HG03342 (cell line): Measurements from ENCODE around the gene SORCS2.

Source experiments
- ATAC-seq: cut with Tn5 transposase; IDR thresholded peaks from one replicate; pipeline ENCODE4 v1.9.1; 2021; ENCODE audit warnings: mild to moderate bottlenecking, moderate library complexity; ENCODE audit not compliant: unreplicated experiment

Gene SORCS2

DNA sequence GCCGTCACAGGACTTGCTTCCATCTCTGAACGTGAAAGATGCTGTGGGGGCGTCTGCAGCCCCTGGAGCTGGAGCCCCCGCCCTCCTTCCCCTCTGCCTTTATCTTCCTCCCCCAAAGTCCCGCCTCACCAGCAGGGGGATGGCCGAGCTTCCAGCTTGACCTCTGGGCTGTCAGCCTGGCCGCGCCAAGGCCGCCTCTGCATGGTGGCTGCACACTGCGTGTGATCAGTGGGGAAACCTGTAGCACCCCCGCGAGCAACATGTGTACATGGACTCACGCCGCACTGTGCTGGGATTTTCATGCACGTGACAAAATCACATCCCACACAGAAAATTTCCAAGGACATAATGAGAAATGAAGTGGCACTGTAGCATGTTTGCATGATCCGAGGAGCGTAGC is 268.9 kb downstream of the SORCS2 start:
- ATAC-seq: no peak

DNA sequence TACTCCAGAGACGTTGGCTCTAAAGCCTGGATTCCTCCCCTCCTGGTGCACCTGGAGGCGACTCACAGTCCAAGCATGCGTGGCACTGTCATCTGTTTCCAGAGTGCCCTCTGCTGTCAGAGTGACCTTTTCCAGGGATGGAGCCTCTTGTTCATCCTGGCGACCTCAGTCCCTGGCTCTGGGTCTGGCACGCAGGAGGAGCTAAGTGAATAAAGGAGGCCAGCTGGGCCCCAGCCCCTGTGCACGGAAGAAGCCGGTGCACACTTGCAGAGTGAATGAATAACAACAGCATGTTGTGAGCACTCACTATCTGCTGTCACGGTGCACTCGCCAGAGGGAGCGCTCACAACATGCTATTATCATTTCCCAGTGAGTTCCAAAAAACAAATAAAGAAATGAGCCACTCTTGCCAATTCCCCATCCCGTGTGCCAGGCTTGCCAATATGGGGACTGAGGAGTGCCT is 270.2 kb downstream of the SORCS2 start:
- no peak for ATAC-seq

DNA sequence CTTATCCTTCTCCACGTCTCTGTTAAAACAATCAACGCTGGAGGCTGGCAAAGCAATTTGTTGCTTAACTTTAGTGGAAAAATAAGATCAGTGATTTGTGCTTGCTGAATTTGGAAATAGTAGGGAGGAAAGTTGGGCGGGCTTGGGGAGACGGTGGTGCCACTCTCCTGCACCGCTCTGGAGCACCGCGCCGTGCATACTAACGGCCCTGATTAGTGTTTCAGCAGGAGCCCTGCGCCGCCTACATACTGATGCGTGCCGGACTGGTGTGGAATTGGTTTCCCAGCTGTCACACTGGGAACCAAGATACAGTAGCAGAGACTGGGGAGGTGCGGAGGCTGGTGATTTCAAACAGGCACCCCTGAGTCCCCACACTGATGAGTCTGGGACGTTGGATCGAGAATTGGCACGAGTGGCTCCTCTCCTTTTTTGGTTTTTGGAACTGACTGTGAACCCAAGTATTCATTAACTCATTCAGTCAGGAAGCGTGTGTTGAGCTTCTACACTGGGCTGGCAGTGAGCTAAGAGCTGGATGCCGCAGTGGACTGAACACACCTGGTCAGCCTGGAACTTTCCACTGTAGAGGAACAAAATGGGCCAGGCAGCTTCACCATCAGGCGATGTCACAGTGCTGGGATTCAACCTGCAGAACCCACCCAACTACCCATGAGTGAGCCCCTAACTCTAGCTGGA is 271.4 kb downstream of the SORCS2 start:
- ATAC-seq: no peak

DNA sequence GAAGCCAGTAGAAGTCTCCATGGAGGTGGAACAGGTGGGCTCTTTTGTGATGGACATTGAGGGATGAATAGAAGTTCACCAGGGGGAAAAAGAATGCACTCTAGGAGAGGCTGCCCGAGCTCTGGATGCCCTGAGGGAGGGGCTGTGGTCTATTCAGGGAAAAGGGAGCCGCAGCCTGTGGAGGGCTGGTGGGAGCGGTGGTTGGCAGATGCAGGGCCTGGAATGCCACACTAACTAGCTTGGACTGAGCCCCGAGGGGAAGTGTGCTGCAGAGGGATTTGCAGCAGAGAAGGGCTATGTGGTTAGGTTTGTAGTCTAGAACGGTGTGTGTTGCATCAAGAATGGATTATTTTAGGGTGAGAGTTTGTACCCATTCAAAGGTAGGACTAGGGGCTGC is 271.9 kb downstream of the SORCS2 start:
- ATAC-seq: no peak

DNA sequence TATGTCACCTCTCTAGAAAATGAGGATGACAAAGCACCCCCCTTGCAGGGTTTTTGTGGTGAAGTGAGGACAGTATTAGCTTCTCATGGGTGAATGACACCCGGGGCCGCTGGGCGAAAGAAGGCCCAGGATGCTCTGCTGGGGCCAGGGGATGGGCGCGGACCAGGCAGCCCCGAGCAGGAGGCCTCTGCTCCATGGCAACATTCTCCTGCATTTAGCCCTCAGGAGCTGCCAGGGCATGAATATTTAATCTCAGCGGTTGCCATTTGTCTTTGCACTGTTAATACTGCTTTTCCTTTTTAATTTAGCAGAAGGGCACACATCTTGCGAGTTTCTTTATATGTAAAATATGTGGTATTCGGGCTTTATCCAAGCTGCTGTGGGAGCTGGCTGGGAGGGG is 272.7 kb downstream of the SORCS2 start:
- no peak for ATAC-seq

- no peak for ATAC-seq
Observed at GRCh38 chr4:7466215-7466614, 273.9 kb downstream of the SORCS2 start.

DNA sequence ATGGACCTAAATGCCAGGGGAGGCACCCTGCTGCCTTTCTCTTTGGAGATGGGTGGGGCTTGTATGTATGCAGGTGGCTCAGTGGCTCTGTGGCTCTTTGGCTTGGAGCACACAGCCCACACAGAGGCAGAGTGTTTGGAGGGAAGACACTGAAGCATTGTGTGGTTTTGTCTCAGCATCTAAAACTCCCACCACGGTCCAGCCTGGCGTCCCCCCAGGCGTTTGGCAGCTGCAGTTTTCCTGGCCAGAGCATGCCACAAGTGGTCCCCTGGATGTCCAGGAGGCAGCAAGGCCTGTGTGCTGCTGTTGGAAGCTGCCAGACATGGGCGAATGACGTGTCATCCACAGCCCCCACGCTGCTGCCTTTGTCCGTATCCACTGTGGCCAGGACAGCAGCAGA is 274.6 kb downstream of the SORCS2 start:
- ATAC-seq: no peak

DNA sequence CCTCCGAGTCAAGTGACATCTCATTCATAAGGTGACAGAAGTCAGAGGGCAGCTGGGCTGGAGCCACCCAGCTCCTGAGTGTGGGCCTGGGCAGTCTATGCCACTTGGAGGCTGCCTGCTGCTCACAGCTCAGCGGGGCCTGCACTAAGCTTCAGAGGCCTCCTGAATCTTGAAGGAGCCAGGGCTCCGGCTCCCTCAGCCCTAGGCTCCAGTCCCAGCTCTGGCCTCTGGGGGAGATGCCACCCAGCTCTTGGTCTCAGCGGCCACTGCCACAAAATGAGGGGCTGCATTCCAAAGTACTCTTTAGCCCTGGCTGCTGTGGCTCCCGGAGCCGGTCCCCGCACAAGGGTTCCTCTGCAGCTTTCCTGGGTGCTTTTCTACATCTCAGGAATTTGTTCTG is 275.1 kb downstream of the SORCS2 start:
- ATAC-seq: no peak

DNA sequence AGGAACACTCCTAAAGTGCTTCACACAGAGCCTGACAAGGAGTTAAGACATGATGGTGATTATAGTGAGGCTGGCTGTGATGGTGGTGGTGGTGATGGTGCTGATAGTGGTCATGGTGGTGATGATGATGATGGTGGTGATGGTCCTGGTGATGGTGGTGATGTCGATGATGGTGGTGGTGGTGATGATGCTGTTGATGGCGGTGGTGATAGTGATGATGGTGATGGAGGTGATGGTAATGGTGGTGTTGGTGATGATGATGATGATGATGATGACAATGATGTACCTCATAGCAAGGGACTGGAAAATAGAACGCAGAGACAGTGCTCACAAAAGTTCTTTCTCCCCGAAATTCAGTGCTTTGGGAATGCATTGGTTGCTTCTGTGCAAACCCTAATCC is 276.7 kb downstream of the SORCS2 start:
- ATAC-seq: no peak

DNA sequence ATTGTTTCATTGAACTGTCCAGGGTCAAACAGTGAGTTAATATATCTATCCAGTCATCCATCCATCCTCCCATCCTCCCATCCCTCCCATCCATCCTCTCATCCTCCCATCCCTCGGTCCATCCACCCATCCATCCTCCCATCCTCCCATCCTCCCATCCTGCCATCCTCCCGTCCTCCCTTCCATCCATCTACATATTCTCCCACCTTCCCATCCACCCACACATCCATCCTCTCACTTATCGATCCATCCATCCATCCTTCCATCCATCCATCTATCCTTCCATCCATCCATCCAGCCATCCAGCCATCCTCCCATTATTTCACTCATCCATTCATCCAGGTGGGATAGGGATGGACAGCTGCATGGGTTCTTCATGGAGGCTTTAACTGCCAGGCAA is 277.8 kb downstream of the SORCS2 start:
- ATAC-seq: no peak

DNA sequence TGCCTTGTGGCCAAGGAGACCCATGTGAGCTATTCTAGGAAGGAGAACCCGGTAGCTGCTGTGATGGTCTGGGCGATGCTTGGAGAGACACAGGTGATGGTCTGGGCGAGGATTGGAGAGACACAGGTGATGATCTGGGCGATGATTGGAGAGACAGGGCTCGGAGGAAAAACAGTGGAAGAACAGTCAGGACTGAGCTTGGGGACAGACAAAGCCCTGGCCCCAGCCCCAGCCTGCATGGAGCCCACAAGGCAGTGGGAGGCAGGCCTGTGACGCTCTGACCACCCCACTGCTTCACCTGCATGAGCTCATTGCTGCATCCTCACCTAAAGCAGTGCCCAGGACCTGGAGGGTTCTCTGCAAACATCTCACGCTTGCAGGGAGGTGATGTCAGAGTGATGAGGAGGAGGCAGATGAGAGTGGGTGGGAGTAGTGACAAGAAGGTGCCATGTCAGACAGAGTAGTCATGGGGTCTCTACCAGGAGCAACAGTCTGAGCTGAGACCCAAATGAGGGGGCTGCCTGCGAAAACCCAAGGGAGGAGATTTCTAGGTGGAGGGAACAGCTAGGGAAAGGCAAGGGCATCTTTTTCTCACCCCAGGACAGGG is 278.3 kb downstream of the SORCS2 start:
- ATAC-seq: no peak

DNA sequence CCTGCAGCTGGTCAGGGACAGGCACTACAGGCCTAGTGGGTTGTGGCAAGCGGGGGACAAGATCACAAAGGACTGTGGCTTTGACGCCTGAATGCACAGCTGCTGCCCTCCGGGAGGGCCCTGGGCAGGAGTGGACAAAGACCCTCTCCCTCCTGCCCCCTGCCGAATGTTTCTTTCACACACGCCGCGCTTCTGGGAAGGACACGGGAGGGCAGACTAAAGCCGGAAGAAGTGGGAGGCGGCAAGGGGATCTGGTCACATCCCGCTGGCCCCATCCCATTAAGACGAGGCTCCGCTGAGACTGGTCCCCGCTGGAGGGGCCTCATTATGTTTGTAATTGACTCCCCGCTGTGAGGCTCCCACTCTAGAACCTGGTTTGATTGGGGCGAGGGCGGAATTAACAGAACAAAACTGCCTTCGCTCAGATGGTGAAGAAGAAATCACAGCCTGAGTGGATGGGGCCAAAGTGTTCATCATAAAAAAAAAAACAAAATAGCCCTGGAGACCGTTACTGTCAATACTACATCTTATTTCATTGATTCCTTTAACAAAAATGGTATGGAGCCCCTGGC is 280.2 kb downstream of the SORCS2 start:
- no peak for ATAC-seq

GRCh38 chr4:7473081-7473480 is 280.7 kb downstream of the SORCS2 start:
- ATAC-seq: no peak

- ATAC-seq: no peak
Observed at GRCh38 chr4:7474320-7474719, 282.0 kb downstream of the SORCS2 start.

GRCh38 chr4:7475207-7475606 is 282.9 kb downstream of the SORCS2 start:
- no peak for ATAC-seq

DNA sequence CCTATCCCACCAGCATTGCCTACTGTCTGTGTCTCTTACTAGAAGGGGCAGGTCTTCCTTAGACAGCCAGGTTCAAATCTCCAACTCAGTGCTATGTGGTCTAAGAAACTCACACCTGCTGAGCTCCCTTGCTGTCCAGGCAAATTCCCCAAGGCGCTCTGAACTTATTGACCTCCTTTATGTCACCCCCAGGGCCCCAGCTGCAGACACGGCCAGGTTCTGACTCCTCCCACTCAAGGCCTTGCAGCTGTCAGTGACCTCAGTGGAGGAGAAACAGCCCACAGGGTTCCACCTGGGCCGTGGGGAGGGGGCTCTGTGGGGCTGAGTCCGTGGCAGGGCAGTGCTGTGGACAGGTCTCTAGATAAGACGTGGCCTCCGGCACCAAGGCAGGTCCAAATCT is 284.5 kb downstream of the SORCS2 start:
- ATAC-seq: no peak

DNA sequence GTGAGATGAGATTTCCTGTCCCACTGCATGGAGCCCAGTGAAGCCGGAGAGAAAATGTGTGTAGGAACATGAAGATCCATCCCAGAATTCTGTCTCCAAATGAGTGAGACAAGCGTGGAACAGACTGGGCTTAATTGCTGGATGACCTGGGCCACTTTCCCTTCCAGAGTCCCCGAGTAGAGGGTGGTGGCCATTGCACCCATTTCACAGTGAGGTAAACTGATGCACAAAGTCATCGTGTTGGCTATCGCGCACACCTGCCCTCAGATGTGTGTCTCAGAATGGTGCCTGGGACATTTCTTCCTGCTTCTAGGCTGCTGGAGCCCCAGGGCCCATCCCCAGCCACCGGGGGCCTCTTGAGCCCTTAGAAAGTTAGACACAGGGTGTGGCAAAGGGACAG is 285.4 kb downstream of the SORCS2 start:
- no peak for ATAC-seq

DNA sequence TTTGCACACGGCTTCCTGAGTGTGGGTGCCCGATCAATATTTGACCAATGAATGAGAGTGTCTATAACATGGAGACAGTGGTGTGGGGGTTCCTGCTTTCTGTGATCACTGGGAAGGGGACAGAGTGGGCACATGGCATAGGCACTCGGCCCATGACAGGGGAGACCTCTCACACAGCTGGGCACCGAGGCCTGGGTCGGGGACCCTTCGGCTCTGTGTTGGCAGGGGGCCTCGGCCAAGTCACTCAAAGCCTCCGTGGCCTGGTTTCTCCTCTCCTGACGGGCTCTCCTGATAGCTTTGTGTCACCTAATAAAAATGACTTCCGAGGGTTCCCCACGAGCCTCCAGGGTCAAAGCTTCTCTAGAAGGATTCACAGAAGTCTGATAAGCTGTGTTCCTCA is 286.3 kb downstream of the SORCS2 start:
- no peak for ATAC-seq

GRCh38 chr4:7480423-7480822 is 288.1 kb downstream of the SORCS2 start:
- ATAC-seq: no peak

DNA sequence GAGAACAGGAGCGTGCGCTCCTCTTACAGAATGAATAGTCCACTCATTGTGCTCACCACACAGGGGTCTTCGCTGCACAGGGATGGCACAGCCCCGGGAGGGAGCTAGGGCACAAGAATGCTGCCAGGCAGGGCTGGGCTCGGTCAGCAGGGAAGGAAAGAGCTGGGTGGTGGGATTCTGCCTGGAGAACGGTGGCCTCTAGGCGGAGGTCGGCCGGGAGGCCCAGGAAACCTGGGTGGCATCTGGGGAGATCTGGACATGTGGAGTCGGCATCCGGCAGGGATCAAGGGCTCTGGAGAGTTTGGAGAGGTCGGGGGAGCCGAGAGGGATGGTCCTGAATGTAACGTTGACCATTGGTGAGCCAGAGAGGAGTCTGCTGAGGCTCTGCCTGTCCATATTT is 288.9 kb downstream of the SORCS2 start:
- ATAC-seq: no peak

GRCh38 chr4:7485096-7485495 is 292.8 kb downstream of the SORCS2 start:
- ATAC-seq: no peak

GRCh38 chr4:7486101-7486500 is 293.8 kb downstream of the SORCS2 start:
- no peak for ATAC-seq

DNA sequence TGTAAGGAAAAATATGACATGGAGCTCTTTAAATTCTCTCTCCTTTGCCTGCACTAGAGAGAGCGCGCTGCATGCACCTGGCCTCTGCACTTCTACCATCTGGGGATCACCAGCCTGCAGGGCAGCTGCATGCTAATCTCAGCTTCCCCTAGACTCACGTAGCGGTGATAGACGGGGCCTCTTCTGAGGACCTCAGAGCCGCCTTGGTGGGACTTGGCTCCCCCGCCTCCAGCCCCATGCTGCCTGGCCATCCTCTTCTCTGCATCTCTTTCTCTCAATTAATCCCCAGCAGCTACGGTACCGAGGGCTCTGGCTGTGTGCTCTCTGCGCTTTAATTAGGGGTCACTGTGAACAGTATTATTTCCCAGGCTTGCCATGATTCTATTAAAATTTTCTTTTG is 295.2 kb downstream of the SORCS2 start:
- no peak for ATAC-seq
